Lung (tissue), 12 donors: Measurements from ENCODE around the gene CHRNE. TPM values are rescaled to one million over a fixed set of nuclear protein-coding genes. Genes with fewer than 3 reads are reported as not detected.
A peak's percentile ranks its signal among the peaks of the same experiment; 100 is the strongest.
"Not testable (repeated sequence)": the region's sequence is repeated elsewhere in the genome, so short reads cannot be mapped to it uniquely, and the experiment has no call there.

ENCODE experiments used
- ATAC-seq: fragments of 200-7000 bp; cut with Tn5 transposase; one replicate; pipeline ENCODE4 v1.9.1; 2020; ENCODE audit warnings: moderate number of reproducible peaks; ENCODE audit not compliant: insufficient read depth, low FRiP score
- DNase-seq, 3 donors: peaks; one replicate each; pipeline ENCODE4 v3.0.0-alpha.2; 2013 to 2017
- H3K27ac ChIP-seq, 2 donors: one replicate each; pipeline ENCODE4 v1.5.1; 2013; ENCODE audit warnings: mild to moderate bottlenecking in 2 of 2, moderate library complexity in 2 of 2, control low read depth in 1 of 2, inconsistent platforms in 1 of 2, low read depth in 1 of 2, low read length in 1 of 2
- H3K27me3 ChIP-seq, 3 donors: one replicate each; pipeline ENCODE4 v1.5.1; 2013; ENCODE audit warnings: low read length in 2 of 3; ENCODE audit not compliant: control insufficient read depth in 3 of 3, insufficient read depth in 3 of 3
- H3K36me3 ChIP-seq, 4 donors: one replicate each; pipeline ENCODE4 v1.5.1; 2013; ENCODE audit warnings: low read length in 4 of 4, mild to moderate bottlenecking in 1 of 4, moderate library complexity in 1 of 4; ENCODE audit not compliant: control insufficient read depth in 4 of 4, insufficient read depth in 4 of 4
- H3K4me1 ChIP-seq, 5 donors: one replicate each; pipeline ENCODE4 v1.5.1; 2013; ENCODE audit warnings: low read length in 5 of 5, mild to moderate bottlenecking in 2 of 5, moderate library complexity in 1 of 5; ENCODE audit not compliant: control insufficient read depth in 5 of 5, insufficient read depth in 5 of 5
- H3K4me3 ChIP-seq: one replicate; pipeline ENCODE4 v1.5.1; 2013; ENCODE audit warnings: mild to moderate bottlenecking, control low read depth, moderate library complexity
- H3K9ac ChIP-seq, 2 donors: one replicate each; pipeline ENCODE4 v1.5.1; 2013; ENCODE audit warnings: low read length in 2 of 2, control low read depth in 1 of 2; ENCODE audit not compliant: insufficient read depth in 1 of 2
- H3K9me3 ChIP-seq, 4 donors: one replicate each; pipeline ENCODE4 v1.5.1; 2013; ENCODE audit warnings: low read length in 3 of 4, mild to moderate bottlenecking in 1 of 4, moderate library complexity in 1 of 4; ENCODE audit not compliant: control insufficient read depth in 4 of 4, insufficient read depth in 3 of 4
- CTCF ChIP-seq: IDR thresholded peaks from 2 replicates; pipeline ENCODE4 v1.5.1; 2012; ENCODE audit warnings: mild to moderate bottlenecking; ENCODE audit errors: control extremely low read depth, extremely low read depth
- WGBS, 2 donors: extraction: QIAGEN DNeasy Blood & Tissue Kit; methylation state at CpG; one replicate each; pipeline ENCODE4 v1.1.7; 2013; 5-methylcytosine and 5-hydroxymethylcytosine counted together
- polyA plus RNA-seq, 2 donors: library from polyadenylated mRNA; stranded (reverse); fragments of 200-250 nt; gene quantifications; one replicate each; pipeline ENCODE4 v1.2.1, GENCODE V29; 2013
- total RNA-seq, 2 donors: library from RNA; depleted of rRNA in 1 of 2; stranded (reverse); fragments of >200 nt in 1 of 2; gene quantifications; one replicate each; pipeline ENCODE4 v1.2.1, GENCODE V29; 2014 to 2021
- donor health status: control.
- donor health status: control.
- donor health status: Bipolar disorder and iron deficiency.
- donor health status: healthy.
- donor health status: DM: yes; HTN: yes; CAD: no.

The CHRNE gene
- total and polyA plus RNA-seq, 4 donors = 0.61 to 2.3 (median 1.00) TPM

GRCh38 chr17:4908711-4909496 lies 6.0 kb upstream of the CHRNE start:
- Histone ChIP-seq H3K4me1 (peaks cover 0 to 9% (median 5%) of the 10 kb centered on the region in 5 donors), H3K9ac (peak overlapping the region in 1 of 2 donors; percentile 62), H3K36me3 (no peaks in the 10 kb centered on the region), H3K27me3 (peaks cover 0 to 7% (median 5%) of the 10 kb centered on the region in 3 donors), H3K9me3 (no peaks in the 10 kb centered on the region), H3K4me3 (no peak overlapping the region), H3K27ac (peak overlapping the region in 1 of 2 donors; percentile 84)
- peak; percentile 82 for TF ChIP-seq CTCF
- ATAC-seq (peak; percentile 97), DNase-seq (peak; percentile 90 to 95 (median 93))
- WGBS, 2 donors = 20 to 21% methylated on average over 20 of the region's 20 CpGs

GRCh38 chr17:4908301-4908700 lies 5.4 kb upstream of the CHRNE start:
- TF ChIP-seq CTCF = no peak
- ATAC-seq (no peak), DNase-seq (peak in 1 of 3 donors; percentile 14)
- Histone ChIP-seq H3K4me3 (no peak overlapping the region), H3K9ac (no peak overlapping the region), H3K9me3 (no peaks in the 10 kb centered on the region), H3K4me1 (peaks cover 0 to 9% (median 5%) of the 10 kb centered on the region in 5 donors), H3K36me3 (no peaks in the 10 kb centered on the region), H3K27ac (peak overlapping the region in 1 of 2 donors; percentile 84), H3K27me3 (peaks cover 0 to 7% (median 7%) of the 10 kb centered on the region in 3 donors)
- WGBS, 2 donors = 54 to 68% methylated on average over 10 of the region's 10 CpGs

GRCh38 chr17:4906642-4907041 lies 3.7 kb upstream of the CHRNE start:
- not testable (repeated sequence) for H3K36me3 ChIP-seq, H3K27ac ChIP-seq, DNase-seq, H3K4me3 ChIP-seq, H3K9me3 ChIP-seq, H3K9ac ChIP-seq, ATAC-seq
- Histone ChIP-seq H3K27me3 (peaks cover 0 to 13% (median 8%) of the 10 kb centered on the region in 3 donors), H3K4me1 (peaks cover 0 to 15% (median 7%) of the 10 kb centered on the region in 5 donors)

GRCh38 chr17:4902540-4902939 lies 358 bp downstream of the CHRNE start:
- Histone ChIP-seq H3K4me1 (peaks cover 0 to 15% (median 9%) of the 10 kb centered on the region in 5 donors), H3K27me3 (peaks cover 0 to 41% (median 19%) of the 10 kb centered on the region in 3 donors), H3K9me3 (no peaks in the 10 kb centered on the region), H3K4me3 (no peak overlapping the region), H3K36me3 (no peaks in the 10 kb centered on the region), H3K27ac (peak overlapping the region in 1 of 2 donors; percentile 81), H3K9ac (no peak overlapping the region)
- ATAC-seq (no peak), DNase-seq (no peak)
- no peak for TF ChIP-seq CTCF
- 67 to 74% methylated on average over 8 of the region's 8 CpGs for WGBS, 2 donors
